ENCODE measurements around the gene MAOB.

DNA sequence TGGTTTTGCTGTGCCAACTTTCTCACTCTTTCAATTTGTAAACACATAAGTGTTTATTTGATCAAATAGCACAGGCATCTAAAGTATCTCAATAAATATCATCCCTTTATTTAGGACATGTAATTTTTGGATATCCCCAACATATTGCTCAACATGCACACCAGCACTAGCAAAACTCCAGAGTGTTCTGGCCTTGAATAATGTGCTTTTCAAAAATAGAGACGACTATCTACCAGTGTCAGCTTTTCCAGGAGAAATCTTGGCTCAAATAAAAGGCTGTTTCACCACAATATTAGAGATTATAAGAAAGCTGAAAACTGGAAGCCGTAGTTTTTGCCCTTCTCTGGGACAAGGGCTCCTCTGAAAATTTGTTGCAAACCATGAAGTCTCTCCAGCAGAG, 67.0 kb downstream of the MAOB start:
- TF ChIP-seq, protein P1, sequence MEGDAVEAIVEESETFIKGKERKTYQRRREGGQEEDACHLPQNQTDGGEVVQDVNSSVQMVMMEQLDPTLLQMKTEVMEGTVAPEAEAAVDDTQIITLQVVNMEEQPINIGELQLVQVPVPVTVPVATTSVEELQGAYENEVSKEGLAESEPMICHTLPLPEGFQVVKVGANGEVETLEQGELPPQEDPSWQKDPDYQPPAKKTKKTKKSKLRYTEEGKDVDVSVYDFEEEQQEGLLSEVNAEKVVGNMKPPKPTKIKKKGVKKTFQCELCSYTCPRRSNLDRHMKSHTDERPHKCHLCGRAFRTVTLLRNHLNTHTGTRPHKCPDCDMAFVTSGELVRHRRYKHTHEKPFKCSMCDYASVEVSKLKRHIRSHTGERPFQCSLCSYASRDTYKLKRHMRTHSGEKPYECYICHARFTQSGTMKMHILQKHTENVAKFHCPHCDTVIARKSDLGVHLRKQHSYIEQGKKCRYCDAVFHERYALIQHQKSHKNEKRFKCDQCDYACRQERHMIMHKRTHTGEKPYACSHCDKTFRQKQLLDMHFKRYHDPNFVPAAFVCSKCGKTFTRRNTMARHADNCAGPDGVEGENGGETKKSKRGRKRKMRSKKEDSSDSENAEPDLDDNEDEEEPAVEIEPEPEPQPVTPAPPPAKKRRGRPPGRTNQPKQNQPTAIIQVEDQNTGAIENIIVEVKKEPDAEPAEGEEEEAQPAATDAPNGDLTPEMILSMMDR (IDR thresholded peaks at IDR 0.05): no peak
- no peak for TF ChIP-seq POLR2A (IDR thresholded peaks at IDR 0.05)
